Small intestine (tissue), 7 donors: ENCODE measurements around the gene CALHM1. TPM values are rescaled to one million over a fixed set of nuclear protein-coding genes. Genes with fewer than 3 reads are reported as not detected.

Experiments used
- DNase-seq, 2 donors: peaks; one replicate each; pipeline versions ENCODE4 v3.0.0 to v3.0.0-alpha.2; 2013
- FAIRE-seq: peaks from 2 replicates; lab custom pipeline; 2012; peaks lifted over from hg19 to GRCh38; lab: Jason Lieb, UNC
- H3K27ac ChIP-seq, 3 donors: one replicate each; pipeline ENCODE4 v1.5.1; 2013; ENCODE audit warnings: low read length in 2 of 3, mild to moderate bottlenecking in 2 of 3, control low read depth in 1 of 3, inconsistent platforms in 1 of 3, low read depth in 1 of 3, moderate library complexity in 1 of 3
- H3K27me3 ChIP-seq, 3 donors: one replicate each; pipeline ENCODE4 v1.6.1; 2013; ENCODE audit warnings: low read length in 3 of 3, inconsistent platforms in 1 of 3; ENCODE audit not compliant: control insufficient read depth in 3 of 3, insufficient read depth in 3 of 3
- H3K36me3 ChIP-seq, 3 donors: one replicate each; pipeline ENCODE4 v1.6.1; 2013; ENCODE audit warnings: low read length in 3 of 3, inconsistent platforms in 1 of 3, low read depth in 1 of 3, mild to moderate bottlenecking in 1 of 3, moderate library complexity in 1 of 3; ENCODE audit not compliant: control insufficient read depth in 3 of 3, insufficient read depth in 2 of 3
- H3K4me1 ChIP-seq, 3 donors: one replicate each; pipeline ENCODE4 v1.6.1; 2013; ENCODE audit warnings: low read length in 2 of 3, inconsistent platforms in 1 of 3, low read depth in 1 of 3, mild to moderate bottlenecking in 1 of 3, moderate library complexity in 1 of 3; ENCODE audit not compliant: control insufficient read depth in 3 of 3, insufficient read depth in 2 of 3
- H3K4me3 ChIP-seq, 3 donors: one replicate each; pipeline ENCODE4 v1.5.1; 2013; ENCODE audit warnings: low read length in 3 of 3, control low read depth in 1 of 3, inconsistent platforms in 1 of 3, low read depth in 1 of 3, mild to moderate bottlenecking in 1 of 3, moderate library complexity in 1 of 3
- H3K9me3 ChIP-seq, 2 donors: one replicate each; pipeline ENCODE4 v1.6.1; 2013; ENCODE audit warnings: low read depth in 1 of 2, low read length in 1 of 2; ENCODE audit not compliant: control insufficient read depth in 2 of 2, insufficient read depth in 1 of 2
- WGBS, 3 donors: extraction: QIAGEN DNeasy Blood & Tissue Kit; methylation state at CpG; one replicate each; pipeline ENCODE4 v1.1.7; 2013; 5-methylcytosine and 5-hydroxymethylcytosine counted together
- polyA plus RNA-seq, 4 donors: library from polyadenylated mRNA; stranded (reverse) in 3 of 4; unstranded in 1 of 4; fragments of 200-250 nt in 3 of 4; fragments of 120-200 nt in 1 of 4; gene quantifications; one replicate each; pipeline versions ENCODE4 v1.2.1 to v1.2.3, GENCODE V29; 2013
- donor health status: healthy with polysubstance abuse.
- donor health status: control.
- donor health status: control.
- donor health status: Bipolar disorder and iron deficiency.
- donor health status: healthy.

CALHM1 gene
- polyA plus RNA-seq, 4 donors: 0.03 to 0.06 TPM; not detected in 2

GRCh38 chr10:103441206-103441605 lies 17.5 kb downstream of the CALHM1 start:
- Histone ChIP-seq H3K4me1 (no peaks in the 10 kb centered on the region), H3K27me3 (no peaks in the 10 kb centered on the region), H3K9me3 (no peaks in the 10 kb centered on the region), H3K4me3 (no peak overlapping the region), H3K27ac (no peak overlapping the region), H3K36me3 (peaks cover 25 to 96% (median 32%) of the 10 kb centered on the region in 3 donors)
- WGBS, 3 donors: 95 to 97% (median 96%) methylated on average over 8 of the region's 8 CpGs
- DNase-seq (no peak), FAIRE-seq (no peak)

GRCh38 chr10:103440416-103440815 lies 18.3 kb downstream of the CALHM1 start:
- no peak for FAIRE-seq
- H3K36me3 ChIP-seq: peaks cover 23 to 96% (median 32%) of the 10 kb centered on the region in 3 donors
- H3K4me1 ChIP-seq: no peaks in the 10 kb centered on the region

GRCh38 chr10:103439776-103440175 lies 18.9 kb downstream of the CALHM1 start:
- Histone ChIP-seq H3K36me3 (peaks cover 19 to 93% (median 29%) of the 10 kb centered on the region in 3 donors), H3K4me1 (no peaks in the 10 kb centered on the region), H3K27me3 (no peaks in the 10 kb centered on the region), H3K4me3 (no peak overlapping the region), H3K9me3 (no peaks in the 10 kb centered on the region), H3K27ac (no peak overlapping the region)
- WGBS, 3 donors: 84 to 90% (median 87%) methylated on average over 4 of the region's 4 CpGs
- no peak for DNase-seq
- no peak for FAIRE-seq

More at GRCh38 chr10:103440416-103440815, 18.3 kb downstream of the CALHM1 start:
- no peak for DNase-seq
- Histone ChIP-seq H3K9me3 (no peaks in the 10 kb centered on the region), H3K27me3 (no peaks in the 10 kb centered on the region), H3K27ac (no peak overlapping the region), H3K4me3 (no peak overlapping the region)
- 94 to 96% (median 95%) methylated on average over 14 of the region's 14 CpGs for WGBS, 3 donors

- Histone ChIP-seq H3K36me3 (peaks cover 22 to 72% (median 23%) of the 10 kb centered on the region in 3 donors), H3K27ac (no peak overlapping the region), H3K4me3 (no peak overlapping the region), H3K27me3 (no peaks in the 10 kb centered on the region), H3K4me1 (no peaks in the 10 kb centered on the region), H3K9me3 (no peaks in the 10 kb centered on the region)
- no peak for DNase-seq
- FAIRE-seq: no peak
- WGBS, 3 donors: 57 to 81% (median 69%) methylated on average over 2 of the region's 2 CpGs
These were observed 24.8 kb downstream of the CALHM1 start for GRCh38 chr10:103433858-103434257.

- FAIRE-seq (no peak), DNase-seq (no peak)
- Histone ChIP-seq H3K4me3 (no peak overlapping the region), H3K4me1 (no peaks in the 10 kb centered on the region), H3K9me3 (no peaks in the 10 kb centered on the region), H3K36me3 (peaks cover 12 to 64% (median 24%) of the 10 kb centered on the region in 3 donors), H3K27ac (no peak overlapping the region), H3K27me3 (no peaks in the 10 kb centered on the region)
- 65 to 76% (median 73%) methylated on average over 8 of the region's 8 CpGs for WGBS, 3 donors
These were observed 26.8 kb downstream of the CALHM1 start for GRCh38 chr10:103431902-103432301.

GRCh38 chr10:103429647-103430046 lies 29.1 kb downstream of the CALHM1 start:
- DNase-seq: no peak
- H3K36me3 ChIP-seq: peaks cover 17 to 62% (median 24%) of the 10 kb centered on the region in 3 donors
- no peaks in the 10 kb centered on the region for H3K4me1 ChIP-seq
- 90 to 94% (median 92%) methylated on average over 5 of the region's 5 CpGs for WGBS, 3 donors
- H3K9me3 ChIP-seq: no peaks in the 10 kb centered on the region
- H3K4me3 ChIP-seq: no peak overlapping the region
- no peak overlapping the region for H3K27ac ChIP-seq
- FAIRE-seq: no peak
- H3K27me3 ChIP-seq: no peaks in the 10 kb centered on the region

- no peak overlapping the region for H3K4me3 ChIP-seq
- 66 to 81% (median 71%) methylated on average over 5 of the region's 5 CpGs for WGBS, 3 donors
- no peaks in the 10 kb centered on the region for H3K9me3 ChIP-seq
- H3K4me1 ChIP-seq: no peaks in the 10 kb centered on the region
- FAIRE-seq (no peak), DNase-seq (no peak)
- no peaks in the 10 kb centered on the region for H3K27me3 ChIP-seq
- peaks cover 13 to 59% (median 24%) of the 10 kb centered on the region in 3 donors for H3K36me3 ChIP-seq
- no peak overlapping the region for H3K27ac ChIP-seq
These were observed 29.6 kb downstream of the CALHM1 start for GRCh38 chr10:103428989-103429643.

- FAIRE-seq (no peak), DNase-seq (no peak)
- H3K27ac ChIP-seq: no peak overlapping the region
- H3K27me3 ChIP-seq: no peaks in the 10 kb centered on the region
- peaks cover 13 to 58% (median 27%) of the 10 kb centered on the region in 3 donors for H3K36me3 ChIP-seq
- H3K4me1 ChIP-seq: no peaks in the 10 kb centered on the region
- H3K4me3 ChIP-seq: no peak overlapping the region
- no peaks in the 10 kb centered on the region for H3K9me3 ChIP-seq
- 92 to 94% (median 94%) methylated on average over 9 of the region's 9 CpGs for WGBS, 3 donors
These were observed 30.8 kb downstream of the CALHM1 start for GRCh38 chr10:103427866-103428265.
